Measurements from ENCODE around the gene THAP7.

DNA sequence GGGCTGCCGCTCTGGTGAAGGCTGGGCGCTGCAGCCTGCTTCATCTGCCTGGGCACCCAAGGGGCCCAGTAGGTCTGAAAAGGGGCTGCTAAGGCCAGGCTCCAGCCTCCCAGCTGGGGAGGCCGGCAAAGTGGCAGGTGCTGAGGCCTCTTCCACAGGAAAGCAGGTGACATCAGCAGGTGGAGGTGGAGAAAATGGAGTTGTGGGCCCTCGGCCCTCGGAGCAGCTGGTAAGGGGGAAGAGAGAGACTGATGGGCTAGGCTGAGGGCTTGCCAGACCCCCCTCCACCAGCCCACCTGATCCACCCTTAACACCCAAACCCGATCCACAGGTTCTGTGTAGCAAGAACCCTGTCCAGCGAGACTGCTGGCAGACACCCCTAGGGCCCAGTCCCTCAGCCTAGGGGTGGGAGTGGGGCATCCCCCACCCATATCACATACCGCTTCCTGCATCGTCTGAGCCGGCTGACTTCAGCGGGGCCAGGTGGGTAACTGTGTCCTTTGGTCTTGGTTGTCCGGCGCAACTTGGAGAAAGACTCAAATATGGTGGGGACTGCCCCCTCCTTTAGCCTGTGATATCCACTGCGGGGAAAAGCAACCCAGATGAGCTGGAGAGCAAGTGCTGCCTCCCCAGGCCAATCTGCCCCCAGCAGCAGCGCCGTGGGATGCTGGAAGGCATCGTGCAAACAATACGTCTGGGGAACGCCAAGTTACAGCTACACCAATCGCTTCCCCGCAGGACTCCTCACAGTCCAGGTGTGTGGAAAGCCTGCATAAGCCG, 1.5 kb downstream of the THAP7 start:
- TF ChIP-seq, protein P1, sequence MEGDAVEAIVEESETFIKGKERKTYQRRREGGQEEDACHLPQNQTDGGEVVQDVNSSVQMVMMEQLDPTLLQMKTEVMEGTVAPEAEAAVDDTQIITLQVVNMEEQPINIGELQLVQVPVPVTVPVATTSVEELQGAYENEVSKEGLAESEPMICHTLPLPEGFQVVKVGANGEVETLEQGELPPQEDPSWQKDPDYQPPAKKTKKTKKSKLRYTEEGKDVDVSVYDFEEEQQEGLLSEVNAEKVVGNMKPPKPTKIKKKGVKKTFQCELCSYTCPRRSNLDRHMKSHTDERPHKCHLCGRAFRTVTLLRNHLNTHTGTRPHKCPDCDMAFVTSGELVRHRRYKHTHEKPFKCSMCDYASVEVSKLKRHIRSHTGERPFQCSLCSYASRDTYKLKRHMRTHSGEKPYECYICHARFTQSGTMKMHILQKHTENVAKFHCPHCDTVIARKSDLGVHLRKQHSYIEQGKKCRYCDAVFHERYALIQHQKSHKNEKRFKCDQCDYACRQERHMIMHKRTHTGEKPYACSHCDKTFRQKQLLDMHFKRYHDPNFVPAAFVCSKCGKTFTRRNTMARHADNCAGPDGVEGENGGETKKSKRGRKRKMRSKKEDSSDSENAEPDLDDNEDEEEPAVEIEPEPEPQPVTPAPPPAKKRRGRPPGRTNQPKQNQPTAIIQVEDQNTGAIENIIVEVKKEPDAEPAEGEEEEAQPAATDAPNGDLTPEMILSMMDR (optimal IDR thresholded peaks at IDR 0.05 in 1 of 3, IDR thresholded peaks at IDR 0.05 in 1 of 3, conservative IDR thresholded peaks at IDR 0.05 in 1 of 3; ENCODE audit: extremely low read depth in 1 of 3, insufficient read depth in 2 of 3, low read length in 3 of 3), result peak in 1 of 3 experiments; percentile 24
- no peak for TF ChIP-seq EZH2 (IDR thresholded peaks at IDR 0.05; ENCODE audit: low read length)
